GM12873 (cell line): ENCODE data around the gene PCP4L1.

Source experiments
- CTCF ChIP-seq: IDR thresholded peaks from 2 replicates; pipeline ENCODE4 v1.5.1; 2012; ENCODE audit warnings: low read depth, mild to moderate bottlenecking, moderate library complexity, low read length, control low read depth; ENCODE audit not compliant: insufficient read depth; ENCODE audit errors: missing control alignments

Gene PCP4L1

GRCh38 chr1:161266836-161267235, 8.3 kb downstream of the PCP4L1 start:
- TF ChIP-seq CTCF, result no peak

DNA sequence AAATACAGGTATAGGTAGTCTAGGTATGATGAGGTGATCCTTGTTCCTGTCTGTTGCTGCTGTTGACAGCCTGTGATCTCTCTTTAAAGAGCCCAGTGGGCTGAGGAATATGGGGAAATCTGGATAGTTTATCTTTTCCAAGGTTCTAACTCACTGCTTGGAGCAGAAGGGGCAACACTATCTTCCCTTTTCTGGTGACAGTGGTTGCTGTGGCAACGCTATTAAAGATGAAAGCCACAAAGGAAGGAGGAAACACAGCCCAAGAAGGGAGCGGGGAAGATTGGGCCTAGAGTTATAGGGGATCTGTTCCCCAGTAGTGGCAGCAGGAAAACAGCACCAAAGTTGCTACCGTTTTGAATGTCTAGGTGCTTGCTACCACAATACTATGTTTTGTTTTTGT, 8.8 kb downstream of the PCP4L1 start:
- no peak for TF ChIP-seq CTCF

GRCh38 chr1:161273402-161273801, 14.9 kb downstream of the PCP4L1 start:
- TF ChIP-seq CTCF, result no peak

GRCh38 chr1:161274874-161275273, 16.3 kb downstream of the PCP4L1 start:
- no peak for TF ChIP-seq CTCF

DNA sequence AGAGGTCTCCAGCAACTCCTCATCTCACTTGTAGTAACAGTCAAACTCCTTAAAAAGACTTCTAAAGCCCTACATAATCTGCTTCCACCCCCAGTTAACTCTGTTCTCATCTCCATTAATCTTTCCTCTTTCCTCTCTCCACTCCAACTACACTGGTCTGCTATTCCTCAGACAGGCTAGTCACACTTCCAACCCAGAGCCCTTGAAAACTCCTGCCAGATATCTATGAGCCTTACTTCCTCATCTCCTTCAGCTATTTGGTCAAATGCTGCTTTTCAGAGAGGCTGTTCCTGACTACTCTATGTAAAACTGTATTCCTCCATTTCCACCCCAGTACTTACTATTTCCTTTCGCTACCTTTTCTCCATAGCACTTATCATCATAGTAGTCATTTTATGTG, 24.4 kb downstream of the PCP4L1 start:
- no peak for TF ChIP-seq CTCF

DNA sequence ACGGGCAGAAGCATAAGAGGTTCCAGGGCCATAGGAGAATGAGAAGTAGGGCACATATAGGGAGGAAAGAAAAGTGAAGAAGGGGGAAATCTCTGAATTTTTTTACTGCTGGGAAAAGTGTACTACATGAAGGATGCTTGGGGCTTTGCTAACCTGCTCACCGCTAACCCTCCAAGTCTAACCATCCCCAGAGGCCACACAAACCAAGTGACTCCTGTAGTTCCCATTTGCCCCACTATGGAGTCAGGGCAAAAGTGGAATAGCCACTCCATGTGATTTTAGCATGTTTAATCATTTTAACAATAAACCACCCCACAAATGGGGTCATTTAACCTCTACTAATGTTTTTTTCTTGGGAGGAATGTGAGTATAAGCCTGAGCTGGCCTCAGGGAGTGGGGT, 26.6 kb downstream of the PCP4L1 start:
- TF ChIP-seq CTCF, result no peak

DNA sequence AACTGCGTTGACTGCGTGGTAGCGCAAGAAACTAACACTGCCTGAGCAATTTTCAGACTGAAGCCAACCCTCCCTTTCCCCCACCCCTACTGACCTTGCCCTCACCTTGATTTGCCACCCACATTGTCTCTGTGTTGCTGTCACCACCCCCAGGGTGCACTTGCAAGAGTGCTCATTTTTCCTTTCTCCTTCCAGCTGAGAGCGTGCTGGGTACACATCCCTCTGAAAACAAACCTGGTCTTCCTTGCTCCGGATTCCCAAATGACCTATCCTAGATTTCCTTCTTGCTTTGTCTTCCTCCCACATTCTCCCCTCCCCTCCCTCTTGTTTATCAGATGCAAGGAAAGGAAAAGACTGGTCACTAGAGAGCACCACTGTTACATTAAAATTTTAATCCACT, 27.0 kb downstream of the PCP4L1 start:
- TF ChIP-seq CTCF, result no peak

DNA sequence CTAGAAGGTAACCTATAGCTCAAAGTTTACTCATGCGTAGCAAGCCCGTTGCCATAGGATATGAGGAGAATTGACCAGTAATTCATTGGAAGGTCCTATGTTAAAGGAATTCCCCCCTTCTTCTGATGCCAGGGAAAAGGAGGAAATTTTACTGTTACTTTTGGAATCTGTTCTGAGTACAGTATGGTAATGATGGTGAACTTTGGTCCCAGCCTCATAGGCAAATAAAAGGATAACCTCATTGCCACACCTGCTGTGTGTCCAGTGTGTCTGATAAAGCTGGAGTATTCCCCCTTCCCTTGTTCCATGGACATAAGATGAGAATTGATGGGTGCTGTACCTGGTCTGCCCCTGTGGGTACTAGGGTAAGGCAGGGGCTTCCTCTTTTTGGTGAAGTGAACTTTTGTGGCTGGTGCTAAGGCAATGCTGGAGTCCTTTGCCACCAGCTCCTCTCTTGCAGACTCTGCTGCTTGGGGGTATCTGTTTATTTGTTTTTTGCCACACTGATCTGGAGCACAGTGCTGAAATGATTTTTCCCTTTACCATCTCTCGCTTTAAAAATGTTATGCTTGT, 29.0 kb downstream of the PCP4L1 start:
- TF ChIP-seq CTCF, result no peak
